ENCODE results near the gene TMEM198.

Gene TMEM198

DNA sequence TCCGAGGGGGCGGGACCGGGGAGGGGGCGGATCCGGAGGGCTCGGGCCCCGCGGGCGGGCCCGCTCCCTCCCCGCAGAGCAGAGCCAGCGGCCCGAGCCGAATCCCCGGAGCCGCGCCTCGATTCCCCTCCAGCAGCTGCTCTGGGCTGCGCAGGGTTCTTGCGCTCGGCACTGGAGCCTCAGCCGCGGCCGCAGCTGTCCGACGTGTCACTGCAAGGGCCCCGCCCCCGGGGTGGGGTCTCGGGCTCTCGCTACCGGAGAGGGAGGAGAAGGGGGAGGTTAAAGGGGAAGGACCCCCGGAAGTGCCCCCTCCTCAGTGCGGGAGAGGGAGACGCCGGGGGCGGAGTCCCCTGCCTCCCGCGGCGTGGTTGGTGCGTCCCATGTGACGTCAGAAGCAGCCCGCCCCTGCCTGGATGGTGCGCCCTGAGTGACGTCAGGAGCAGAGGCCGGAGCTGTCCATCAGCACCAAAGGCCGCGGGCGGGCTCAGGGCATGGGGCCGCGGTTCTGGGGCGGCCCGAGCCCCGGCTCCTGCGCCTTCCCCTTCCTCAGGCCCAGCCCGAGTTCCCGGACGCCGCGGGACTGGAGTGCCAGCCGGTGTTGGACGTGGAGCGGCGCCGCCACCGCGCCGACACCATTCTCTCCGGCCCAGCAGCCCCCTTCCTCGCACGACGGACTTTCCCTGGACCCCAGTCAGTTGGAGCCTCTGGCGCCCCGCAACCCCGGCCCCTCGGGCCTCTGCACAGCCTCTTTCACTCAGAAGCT is at the start of gene TMEM198, which contains the start of gene CHPF:
Gene TMEM198 (plus strand): TSS at position 433 of the 763 bp plus-strand sequence. CDS start 700 bp downstream, outside the sequence.
Gene CHPF (minus strand): TSS at position 214 of the 763 bp plus-strand sequence. CDS start 271 bp downstream, outside the sequence.
- DNase-seq (ENCODE audit: low spot score) = peak; percentile 99

GRCh38 chr2:219494952-219495530 is 48.8 kb upstream of the TMEM198 start:
- DNase-seq (ENCODE audit: low spot score) = no peak

- DNase-seq (ENCODE audit: low spot score) = peak; percentile 47
These were observed 48.2 kb upstream of the TMEM198 start for GRCh38 chr2:219495531-219496122.

GRCh38 chr2:219496247-219496824 is 47.5 kb upstream of the TMEM198 start:
- DNase-seq (ENCODE audit: low spot score) = no peak

DNA sequence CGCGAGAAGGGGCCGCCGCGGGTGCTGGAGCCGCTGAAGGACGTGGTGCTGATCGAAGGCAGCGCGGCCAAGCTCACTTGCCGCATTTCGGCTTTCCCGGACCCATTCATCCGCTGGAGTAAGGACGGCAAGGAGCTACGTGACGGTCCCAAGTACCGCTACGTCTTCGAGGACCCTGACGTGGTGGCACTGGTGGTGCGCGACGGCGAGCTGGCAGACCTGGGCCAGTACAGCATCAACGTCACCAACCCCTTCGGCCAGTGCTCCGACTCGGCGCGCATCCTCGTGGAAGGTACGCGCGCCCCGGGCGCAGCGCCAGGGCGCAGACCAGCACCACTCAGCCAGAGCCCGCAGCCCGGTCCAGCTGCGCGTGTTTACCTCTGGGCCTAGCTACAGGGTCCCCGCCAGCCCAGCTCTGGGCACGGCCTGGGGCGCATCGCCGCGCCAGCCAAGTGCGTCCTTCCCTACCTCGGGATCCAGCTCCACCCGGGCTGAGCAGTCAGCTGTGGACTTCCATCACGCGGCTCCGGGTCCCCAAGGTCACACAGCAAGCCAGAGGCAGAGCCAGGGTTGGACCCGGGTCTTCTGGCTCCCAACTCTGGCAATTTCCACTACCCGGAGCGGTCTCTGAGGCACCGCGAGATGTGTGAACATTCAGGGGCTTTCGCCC is 46.9 kb upstream of the TMEM198 start:
- no peak for DNase-seq (ENCODE audit: low spot score)

DNA sequence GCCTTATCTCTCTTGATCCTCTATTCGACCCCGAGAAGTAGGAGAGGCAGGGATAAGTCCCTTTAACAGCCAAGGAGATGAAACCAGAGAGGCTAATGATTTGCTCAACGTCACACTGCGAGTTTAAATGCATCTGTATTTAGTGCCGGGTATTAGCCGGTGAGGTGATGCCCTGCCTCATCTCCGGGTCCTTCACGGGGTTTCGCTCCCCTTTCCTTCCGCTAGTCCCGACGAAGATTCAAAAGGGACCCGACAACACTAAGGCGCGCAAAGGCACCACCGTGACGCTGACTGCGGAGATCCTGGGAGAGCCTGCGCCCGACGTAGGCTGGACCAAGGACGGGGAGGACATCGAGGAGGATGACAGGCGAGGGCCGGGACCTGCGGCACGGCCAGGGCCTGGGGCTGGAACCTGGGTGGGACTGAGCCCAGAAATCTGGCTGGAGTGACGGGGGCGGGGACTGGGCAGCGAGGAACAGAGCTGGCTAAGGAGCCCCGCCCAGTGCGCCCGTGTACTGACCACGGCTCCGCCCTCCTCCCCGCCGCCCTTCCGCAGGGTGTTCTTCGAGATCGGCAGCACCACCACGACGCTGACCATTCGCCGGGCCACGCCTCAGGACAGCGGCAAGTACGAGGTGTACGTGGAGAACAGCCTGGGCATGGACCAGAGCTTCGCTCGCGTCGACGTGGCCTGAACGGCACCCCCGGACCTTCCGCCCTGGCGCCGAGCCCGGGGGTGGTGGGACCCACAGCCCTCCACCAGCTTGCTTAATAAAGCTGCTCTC is 46.1 kb upstream of the TMEM198 start:
- no peak for DNase-seq (ENCODE audit: low spot score)

DNA sequence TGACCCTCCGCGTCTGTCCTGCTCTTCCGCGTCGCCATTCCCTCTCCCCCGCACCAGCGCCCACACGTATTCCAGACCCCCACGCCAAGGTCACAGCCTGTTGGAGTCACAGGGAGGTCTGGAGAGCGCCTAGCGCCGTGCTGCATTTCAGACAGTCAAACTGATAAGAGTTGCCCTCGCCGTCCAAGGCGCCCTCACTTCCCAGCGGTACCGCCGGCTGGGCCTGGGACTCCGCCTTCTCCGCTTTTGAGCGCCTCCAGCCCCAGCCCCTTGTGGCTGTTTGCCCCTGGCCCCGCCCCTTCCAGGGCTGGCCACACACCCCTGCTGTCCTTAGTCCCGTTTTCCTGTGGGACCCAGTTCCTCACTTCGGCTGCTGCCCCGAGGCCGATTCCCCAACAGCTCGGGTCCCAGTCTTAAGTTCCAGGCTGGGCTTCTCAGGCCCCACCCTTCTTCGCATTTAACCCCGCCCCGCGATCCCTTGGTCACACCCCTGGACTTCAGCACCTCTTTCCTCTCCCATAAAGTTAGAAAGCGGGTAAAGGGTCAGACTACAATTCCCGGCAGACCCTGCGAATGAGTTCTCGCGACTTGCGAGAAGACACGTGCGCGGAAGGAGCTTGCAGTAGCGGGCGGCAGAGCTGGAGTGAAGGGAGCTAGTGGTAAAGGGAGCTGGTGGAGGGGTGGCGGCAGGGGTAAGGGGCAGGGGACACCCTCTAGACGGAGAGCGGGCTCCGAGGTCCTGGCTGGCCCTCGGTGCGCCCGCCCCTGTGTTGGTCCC is 45.4 kb upstream of the TMEM198 start, which contains the start of gene GMPPA:
Gene GMPPA (plus strand): TSS at position 612 of the 778 bp plus-strand sequence. CDS start 1,085 bp downstream, outside the sequence.
- DNase-seq (ENCODE audit: low spot score) = peak; percentile 93

GRCh38 chr2:219499058-219499307 is 44.8 kb upstream of the TMEM198 start:
- no peak for DNase-seq (ENCODE audit: low spot score)

GRCh38 chr2:219499555-219499954 is 44.3 kb upstream of the TMEM198 start:
- DNase-seq (ENCODE audit: low spot score) = no peak

DNA sequence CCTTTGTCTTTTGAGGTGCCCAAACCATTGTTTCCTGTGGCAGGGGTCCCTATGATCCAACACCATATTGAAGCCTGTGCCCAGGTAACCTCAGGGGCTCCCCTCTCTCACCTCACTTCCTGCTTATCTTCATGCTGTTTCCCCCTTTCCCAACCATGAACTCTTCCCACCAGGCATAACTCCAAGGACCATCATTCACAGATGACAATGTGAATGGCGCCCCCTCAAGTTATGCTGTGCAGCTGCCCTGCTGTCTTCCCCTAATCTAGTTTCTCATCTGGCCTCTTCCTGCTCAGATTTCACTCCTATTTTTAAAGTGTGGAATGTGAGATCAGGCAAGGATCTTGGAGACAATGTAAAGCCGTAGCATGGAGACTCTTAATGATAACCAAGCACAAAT is 43.7 kb upstream of the TMEM198 start:
- no peak for DNase-seq (ENCODE audit: low spot score)

- DNase-seq (ENCODE audit: low spot score) = no peak
These were observed 42.0 kb upstream of the TMEM198 start for GRCh38 chr2:219501849-219502248.

GRCh38 chr2:219502618-219503017 is 41.2 kb upstream of the TMEM198 start:
- DNase-seq (ENCODE audit: low spot score) = no peak

DNA sequence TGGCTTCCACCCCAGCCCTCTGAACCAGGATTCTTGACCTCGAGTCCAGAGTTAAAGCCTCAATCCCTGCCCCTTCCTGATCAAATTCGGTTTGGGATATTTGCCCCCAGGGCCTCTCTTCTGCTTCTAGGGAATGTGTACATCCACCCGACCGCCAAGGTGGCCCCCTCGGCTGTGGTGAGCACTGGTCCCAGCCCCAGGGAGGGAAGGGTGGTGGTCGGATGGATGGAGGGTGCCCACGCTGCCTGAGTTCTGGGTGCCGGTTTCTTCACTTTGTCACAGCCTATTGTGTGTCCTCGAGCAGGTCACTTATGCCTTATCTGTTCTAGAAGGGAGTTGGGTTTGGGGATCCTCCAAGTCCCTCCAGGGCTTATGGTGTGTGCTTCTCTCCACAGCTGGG is 38.2 kb upstream of the TMEM198 start:
- DNase-seq (ENCODE audit: low spot score) = no peak

DNA sequence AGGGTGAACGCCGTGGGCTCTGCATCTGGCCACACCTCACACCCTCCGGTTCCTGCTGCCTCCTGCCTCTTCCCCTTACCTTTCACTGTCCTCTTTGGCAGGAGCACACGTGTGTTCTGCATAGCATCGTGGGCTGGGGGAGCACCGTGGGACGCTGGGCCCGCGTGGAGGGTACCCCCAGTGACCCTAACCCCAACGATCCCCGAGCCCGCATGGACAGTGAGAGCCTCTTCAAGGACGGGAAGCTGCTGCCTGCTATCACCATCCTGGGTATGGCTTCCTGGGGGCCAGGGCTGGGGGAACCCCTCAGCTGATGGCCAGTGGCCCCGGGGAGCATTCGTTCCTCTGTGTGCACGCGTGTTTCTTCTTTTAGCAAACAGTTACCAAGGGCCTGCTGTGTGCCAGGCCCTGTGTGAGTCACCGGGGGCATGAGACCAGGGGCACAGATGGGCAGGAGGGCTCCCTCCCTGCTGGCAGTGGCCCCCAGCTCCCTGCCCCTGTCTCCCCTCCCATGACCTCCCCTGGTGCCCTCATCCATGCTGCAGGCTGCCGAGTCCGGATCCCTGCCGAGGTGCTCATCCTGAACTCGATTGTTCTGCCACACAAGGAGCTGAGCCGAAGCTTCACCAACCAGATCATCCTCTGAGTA is 37.6 kb upstream of the TMEM198 start:
- no peak for DNase-seq (ENCODE audit: low spot score)

GRCh38 chr2:219506802-219507526 is 36.9 kb upstream of the TMEM198 start:
- DNase-seq (ENCODE audit: low spot score) = no peak

- no peak for DNase-seq (ENCODE audit: low spot score)
These were observed 36.0 kb upstream of the TMEM198 start for GRCh38 chr2:219507581-219508443.

GRCh38 chr2:219508444-219508734 is 35.4 kb upstream of the TMEM198 start:
- no peak for DNase-seq (ENCODE audit: low spot score)

DNA sequence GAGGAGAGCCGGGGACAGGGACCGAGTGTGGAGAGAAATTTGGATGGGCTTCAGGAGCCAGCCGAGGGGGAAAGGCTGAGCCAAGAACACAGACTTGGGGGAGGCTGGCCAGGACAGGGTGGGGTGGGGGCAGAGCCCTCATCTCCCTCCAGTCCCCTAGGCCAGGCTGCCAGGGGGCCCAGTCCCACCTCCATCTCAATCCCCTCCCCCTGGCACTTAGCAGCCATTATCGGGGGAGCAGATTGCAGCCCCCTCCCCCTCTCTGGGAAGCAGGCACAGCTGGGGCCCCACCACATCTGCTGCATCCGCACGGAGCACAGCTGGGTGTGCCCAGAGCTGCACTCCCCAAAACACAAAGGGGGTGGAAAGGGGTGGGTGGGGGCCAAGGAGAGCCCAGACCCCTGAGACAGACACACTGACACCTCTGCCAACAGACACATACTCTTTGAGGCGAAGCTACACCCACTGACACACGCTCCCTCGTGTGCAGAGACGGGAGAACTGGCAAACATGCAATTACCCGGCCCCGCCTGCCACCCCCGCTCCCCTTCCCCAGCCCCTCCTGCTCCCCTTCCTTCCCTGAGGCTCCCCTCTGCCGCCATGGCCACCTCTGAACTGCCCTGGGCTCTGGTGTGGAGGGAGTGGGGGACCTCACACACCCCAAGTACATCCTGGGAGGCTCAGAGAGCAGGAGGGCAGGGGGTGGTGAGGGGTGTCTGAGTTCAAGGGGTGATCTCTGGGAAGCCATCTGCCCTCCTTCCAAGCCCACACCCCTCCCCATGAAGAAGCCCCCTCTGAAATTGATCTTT is 34.7 kb upstream of the TMEM198 start:
- DNase-seq (ENCODE audit: low spot score) = no peak
